ENCODE measurements around the gene PUM2.

The PUM2 gene

GRCh38 chr2:20199633-20200270 is 150.9 kb downstream of the PUM2 start:
- no peak for DNase-seq (ENCODE audit: low read depth, low spot score)

GRCh38 chr2:20198796-20199632 is 151.6 kb downstream of the PUM2 start:
- no peak for DNase-seq (ENCODE audit: low read depth, low spot score)
